Fibroblast of lung (primary cell): Measurements from ENCODE around the gene ETNK2. TPM values are rescaled to one million over a fixed set of nuclear protein-coding genes. Genes with fewer than 3 reads are reported as not detected.
"Not testable (repeated sequence)": the region's sequence is repeated elsewhere in the genome, so short reads cannot be mapped to it uniquely, and the experiment has no call there.

Experiments used
- DNase-seq, 2 donors: peaks; one replicate each; pipeline versions ENCODE4 v3.0.0 to v3.0.0-alpha.2; 2010; ENCODE audit warnings: low read depth in 2 of 2
- H2AFZ ChIP-seq: 2 replicates; pipeline ENCODE4 v1.5.1; 2012; ENCODE audit warnings: low read length, control low read depth, inconsistent platforms
- H3K27ac ChIP-seq: 2 replicates; pipeline ENCODE4 v1.5.1; 2011; ENCODE audit warnings: low read length, control low read depth; ENCODE audit not compliant: insufficient read depth
- H3K27me3 ChIP-seq: 2 replicates; pipeline ENCODE4 v1.5.1; 2011; ENCODE audit warnings: mild to moderate bottlenecking, low read length; ENCODE audit not compliant: control insufficient read depth, insufficient read depth
- H3K36me3 ChIP-seq: 2 replicates; pipeline ENCODE4 v1.5.1; 2011; ENCODE audit warnings: low read length; ENCODE audit not compliant: control insufficient read depth, insufficient read depth
- H3K4me1 ChIP-seq: 2 replicates; pipeline ENCODE4 v1.5.1; 2011; ENCODE audit warnings: low read length; ENCODE audit not compliant: control insufficient read depth, insufficient read depth; ENCODE audit errors: extremely low read depth
- H3K4me2 ChIP-seq: 2 replicates; pipeline ENCODE4 v1.5.1; 2011; ENCODE audit warnings: low read length, control low read depth; ENCODE audit not compliant: insufficient read depth; ENCODE audit errors: extremely low read depth
- H3K4me3 ChIP-seq, 4 experiments: fragments of 200-600 bp in 1 of 4; sonication (generic) in 1 of 4; replicated peaks in 1 of 4; 2 replicates each; pipeline ENCODE4 v1.5.1; 2011 to 2016; ENCODE audit warnings: low read length in 4 of 4, low read depth in 3 of 4, mild to moderate bottlenecking in 3 of 4, control low read depth in 2 of 4, inconsistent platforms in 1 of 4, mixed read lengths in 1 of 4; ENCODE audit not compliant: insufficient read depth in 1 of 4; ENCODE audit errors: control extremely low read depth in 1 of 4
- H3K79me2 ChIP-seq: 2 replicates; pipeline ENCODE4 v1.5.1; 2012; ENCODE audit warnings: mild to moderate bottlenecking, low read length, inconsistent platforms; ENCODE audit not compliant: control insufficient read depth, insufficient read depth
- H3K9ac ChIP-seq: 2 replicates; pipeline ENCODE4 v1.5.1; 2011; ENCODE audit warnings: mild to moderate bottlenecking, low read length, control low read depth; ENCODE audit not compliant: insufficient read depth
- H3K9me3 ChIP-seq: 2 replicates; pipeline ENCODE4 v1.5.1; 2012; ENCODE audit warnings: low read depth, low read length; ENCODE audit not compliant: control insufficient read depth, insufficient read depth
- H4K20me1 ChIP-seq: 2 replicates; pipeline ENCODE4 v1.5.1; 2011; ENCODE audit warnings: low read length; ENCODE audit not compliant: control insufficient read depth, insufficient read depth; ENCODE audit errors: extremely low read depth
- EZH2 ChIP-seq: IDR thresholded peaks from 2 replicates; pipeline ENCODE4 v1.5.1; 2012; ENCODE audit warnings: low read length, control low read depth, mild to moderate bottlenecking; ENCODE audit errors: missing control alignments
- polyA plus RNA-seq, 2 donors: library from polyadenylated mRNA; depleted of rRNA in 1 of 2; stranded (reverse) in 1 of 2; unstranded in 1 of 2; fragments of >200 nt; gene quantifications; 2 replicates each; pipeline ENCODE4 v1.2.1, GENCODE V29; 2011 to 2012; ENCODE audit warnings: missing spikeins in 1 of 2
- total RNA-seq: library from RNA; depleted of rRNA; stranded (reverse); fragments of >200 nt; gene quantifications from 2 replicates; pipeline ENCODE4 v1.2.1, GENCODE V29; 2014
- TF ChIP-seq, protein P1 (sequence below), 2 donors: IDR thresholded peaks in 1 of 2; conservative IDR thresholded peaks in 1 of 2; 1 replicate in 1 of 2; 2 replicates in 1 of 2; pipeline ENCODE4 v1.5.1; 2011 to 2012; ENCODE audit warnings: low read length in 2 of 2, control low read depth in 1 of 2, inconsistent platforms in 1 of 2, low read depth in 1 of 2, mild to moderate bottlenecking in 1 of 2

ETNK2 gene
- total and polyA plus RNA-seq, 2 donors (not counting 1 experiment from before 2014, with no cell fraction given): 1.7 to 4.0 TPM

DNA sequence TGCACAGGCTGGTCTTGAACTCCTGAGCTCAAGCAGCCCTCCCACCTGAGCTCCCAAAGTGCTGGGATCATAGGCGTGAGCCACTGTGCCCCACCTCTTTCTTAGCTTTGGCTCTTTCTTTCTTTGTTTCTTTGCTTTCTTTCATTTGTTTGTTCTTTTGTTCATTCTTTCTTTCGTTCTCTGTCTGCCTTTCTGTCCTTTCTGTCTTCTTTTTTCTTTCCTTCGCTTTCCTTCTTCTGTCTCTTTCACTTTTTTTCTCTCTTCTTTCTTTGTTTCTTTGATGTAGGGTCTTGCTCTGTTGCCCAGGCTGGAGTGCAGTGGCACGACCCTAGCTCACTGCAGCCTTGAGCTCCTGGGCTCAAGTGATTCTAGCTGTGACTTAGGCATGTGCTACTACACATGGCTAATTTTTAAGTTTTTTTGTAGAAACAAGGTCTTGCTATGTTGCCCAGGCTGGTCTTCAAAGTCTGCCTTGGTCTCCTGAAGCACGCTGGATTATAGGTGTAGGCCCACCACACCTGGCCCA, 60.0 kb downstream of the ETNK2 start:
- H3K27me3 ChIP-seq: no peaks in the 10 kb centered on the region
- H3K9me3 ChIP-seq: no peaks in the 10 kb centered on the region
- no peak overlapping the region for H3K4me3 ChIP-seq
- no peak for DNase-seq
- H3K27ac ChIP-seq: no peak overlapping the region
- TF ChIP-seq, protein P1, sequence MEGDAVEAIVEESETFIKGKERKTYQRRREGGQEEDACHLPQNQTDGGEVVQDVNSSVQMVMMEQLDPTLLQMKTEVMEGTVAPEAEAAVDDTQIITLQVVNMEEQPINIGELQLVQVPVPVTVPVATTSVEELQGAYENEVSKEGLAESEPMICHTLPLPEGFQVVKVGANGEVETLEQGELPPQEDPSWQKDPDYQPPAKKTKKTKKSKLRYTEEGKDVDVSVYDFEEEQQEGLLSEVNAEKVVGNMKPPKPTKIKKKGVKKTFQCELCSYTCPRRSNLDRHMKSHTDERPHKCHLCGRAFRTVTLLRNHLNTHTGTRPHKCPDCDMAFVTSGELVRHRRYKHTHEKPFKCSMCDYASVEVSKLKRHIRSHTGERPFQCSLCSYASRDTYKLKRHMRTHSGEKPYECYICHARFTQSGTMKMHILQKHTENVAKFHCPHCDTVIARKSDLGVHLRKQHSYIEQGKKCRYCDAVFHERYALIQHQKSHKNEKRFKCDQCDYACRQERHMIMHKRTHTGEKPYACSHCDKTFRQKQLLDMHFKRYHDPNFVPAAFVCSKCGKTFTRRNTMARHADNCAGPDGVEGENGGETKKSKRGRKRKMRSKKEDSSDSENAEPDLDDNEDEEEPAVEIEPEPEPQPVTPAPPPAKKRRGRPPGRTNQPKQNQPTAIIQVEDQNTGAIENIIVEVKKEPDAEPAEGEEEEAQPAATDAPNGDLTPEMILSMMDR (conservative IDR thresholded peaks at IDR 0.05 in 1 of 2, IDR thresholded peaks at IDR 0.05 in 1 of 2; ENCODE audit: low read depth in 1 of 2, low read length in 2 of 2): no peak
- TF ChIP-seq EZH2: no peak
- H3K36me3 ChIP-seq: no peaks in the 10 kb centered on the region
- no peaks in the 10 kb centered on the region for H4K20me1 ChIP-seq
- no peak overlapping the region for H2AFZ ChIP-seq
- H3K4me1 ChIP-seq: peaks cover 5% of the 10 kb centered on the region
- no peak overlapping the region for H3K9ac ChIP-seq
- no peak overlapping the region for H3K4me2 ChIP-seq
- no peaks in the 10 kb centered on the region for H3K79me2 ChIP-seq

DNA sequence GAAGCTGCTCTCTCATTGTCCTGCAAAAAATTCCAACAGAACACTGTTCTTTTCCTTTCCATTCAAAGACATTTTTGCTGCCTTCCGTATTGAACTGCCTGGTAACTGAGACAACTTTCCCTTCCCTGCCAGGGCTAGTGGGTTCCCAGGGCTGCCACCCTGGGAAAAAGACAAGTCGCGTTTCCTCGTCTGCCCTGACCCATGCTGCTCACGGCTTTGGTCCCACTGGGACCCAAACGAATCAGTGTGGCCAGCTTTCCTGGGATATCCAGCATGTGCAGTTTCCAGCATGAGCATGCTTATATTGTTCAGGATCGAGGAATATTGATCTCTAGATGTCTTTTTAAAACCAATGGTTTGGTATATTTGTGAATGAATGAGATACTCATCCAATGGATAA, 60.8 kb downstream of the ETNK2 start:
- no peak overlapping the region for H3K4me3 ChIP-seq
- peaks cover 5% of the 10 kb centered on the region for H3K4me1 ChIP-seq
- no peaks in the 10 kb centered on the region for H3K36me3 ChIP-seq
- no peaks in the 10 kb centered on the region for H3K9me3 ChIP-seq
- H2AFZ ChIP-seq: no peak overlapping the region
- no peak overlapping the region for H3K27ac ChIP-seq
- TF ChIP-seq, protein P1 (conservative IDR thresholded peaks at IDR 0.05 in 1 of 2, IDR thresholded peaks at IDR 0.05 in 1 of 2; ENCODE audit: low read depth in 1 of 2, low read length in 2 of 2): no peak
- TF ChIP-seq EZH2: no peak
- H3K79me2 ChIP-seq: no peaks in the 10 kb centered on the region
- no peak overlapping the region for H3K4me2 ChIP-seq
- no peak overlapping the region for H3K9ac ChIP-seq
- DNase-seq: no peak
- H3K27me3 ChIP-seq: no peaks in the 10 kb centered on the region
- H4K20me1 ChIP-seq: no peaks in the 10 kb centered on the region

DNA sequence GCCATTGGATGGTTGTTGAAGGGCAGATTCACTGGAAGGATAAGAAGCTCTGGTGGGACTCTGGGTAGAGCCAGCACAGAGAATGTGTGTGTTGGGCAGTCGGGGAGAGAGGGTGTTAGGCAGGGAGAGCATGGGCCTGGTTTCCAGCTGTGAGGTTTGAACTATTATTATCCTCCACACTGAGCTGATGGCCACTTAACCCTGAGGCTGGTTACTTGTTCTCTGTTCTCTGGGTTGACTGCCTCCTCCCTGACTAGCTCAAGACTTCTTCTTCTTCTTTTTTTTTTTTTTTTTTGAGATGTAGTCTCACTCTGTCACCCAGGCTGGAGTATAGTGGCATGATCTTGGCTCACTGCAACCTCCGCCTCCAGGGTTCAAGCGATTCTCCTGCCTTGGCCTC, 61.7 kb downstream of the ETNK2 start:
- H3K4me1 ChIP-seq, DNase-seq, H3K36me3 ChIP-seq, H3K4me2 ChIP-seq, H3K79me2 ChIP-seq, H3K4me3 ChIP-seq, H2AFZ ChIP-seq, H3K9ac ChIP-seq, H3K27ac ChIP-seq, H3K9me3 ChIP-seq, H4K20me1 ChIP-seq, H3K27me3 ChIP-seq: not testable (repeated sequence)
